ENCODE data around the gene KIF6.

The KIF6 gene

DNA sequence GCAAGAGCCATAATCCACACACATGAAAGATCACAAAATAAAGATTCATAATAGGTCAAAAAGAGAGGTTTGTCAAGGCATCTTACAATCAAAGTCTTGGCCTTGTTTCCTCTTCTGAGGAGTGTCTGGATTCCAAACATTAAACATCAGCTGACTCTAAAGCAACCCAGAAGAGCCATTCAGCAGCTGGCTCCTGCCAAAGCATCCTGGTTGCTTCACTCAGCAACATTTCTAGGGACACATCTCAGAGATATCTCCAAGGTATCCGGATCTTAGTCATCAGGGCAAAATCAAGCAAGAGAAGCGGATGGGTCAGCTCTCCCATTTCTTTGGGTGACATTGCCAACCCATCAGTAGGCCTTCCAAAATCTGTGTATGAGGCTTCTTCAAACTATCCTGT, 139.6 kb downstream of the KIF6 start:
- no peak for FAIRE-seq

DNA sequence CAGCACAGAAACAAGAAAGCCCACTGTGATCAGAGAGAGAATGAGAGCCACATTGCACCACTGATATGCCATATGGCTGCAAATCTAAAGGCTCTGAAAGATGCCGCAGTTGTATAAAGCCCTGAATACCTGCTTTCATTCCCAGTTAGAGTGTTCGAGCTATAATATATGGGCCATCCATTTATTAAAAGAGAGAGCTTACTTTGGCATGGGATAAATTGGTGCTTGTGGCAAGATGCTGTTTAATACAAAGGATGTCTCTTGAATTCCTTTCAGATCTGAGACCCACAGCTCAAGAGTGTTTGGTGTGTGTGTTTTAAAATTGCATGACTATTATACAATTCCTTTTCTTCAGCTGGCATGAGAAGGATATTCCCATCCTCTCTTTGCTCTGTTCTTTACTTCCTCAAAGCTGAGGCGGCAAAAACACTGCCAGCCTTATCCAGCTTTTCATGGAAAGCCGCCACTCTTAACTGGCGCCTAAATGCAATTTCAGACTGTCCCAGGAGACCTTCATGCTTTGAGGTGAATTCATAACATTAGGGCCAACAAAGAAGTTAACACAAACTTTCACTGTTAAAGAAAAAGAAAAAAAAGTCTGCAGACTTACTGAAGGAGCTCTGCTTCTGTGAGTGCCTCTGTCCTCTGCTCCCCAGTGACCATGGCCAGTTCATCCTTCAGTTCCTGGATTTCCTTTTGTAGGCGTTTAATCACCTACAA, 147.6 kb downstream of the KIF6 start:
- no peak for FAIRE-seq

DNA sequence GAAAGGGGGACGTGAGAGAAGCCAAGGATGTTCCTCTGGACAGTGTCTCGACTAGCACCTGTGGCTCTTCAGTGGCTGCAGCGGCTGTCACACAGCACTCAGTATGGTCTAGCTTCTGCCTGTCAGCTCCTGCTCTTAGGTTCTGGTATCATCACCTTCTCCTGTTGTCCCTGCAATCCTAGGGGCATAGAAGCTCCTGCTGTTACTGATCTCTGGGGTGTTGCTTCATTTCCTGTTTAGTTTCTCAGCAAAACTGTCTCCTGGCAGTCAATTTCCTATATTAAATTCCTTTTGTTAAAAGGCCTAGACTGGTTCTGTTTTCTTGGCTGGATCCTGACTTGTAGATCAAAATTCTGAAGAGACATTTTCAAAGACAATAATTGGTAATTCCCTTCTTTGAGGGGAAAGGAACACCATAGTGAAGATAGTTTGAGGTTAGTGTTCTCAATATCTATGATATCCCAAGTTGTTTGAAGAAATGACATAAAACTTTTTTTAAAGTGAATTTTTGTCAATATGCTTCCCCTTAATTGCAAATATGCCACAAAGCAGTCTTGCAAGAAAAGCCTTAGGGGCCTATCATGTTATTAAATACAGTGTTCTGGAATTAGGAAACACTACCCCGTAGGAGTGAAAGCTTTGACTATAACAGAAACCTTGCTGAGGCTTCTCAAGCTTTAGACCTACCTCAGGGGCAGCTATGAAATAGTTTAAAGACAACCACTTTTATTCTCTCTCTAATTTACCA, 148.5 kb downstream of the KIF6 start:
- no peak for FAIRE-seq

DNA sequence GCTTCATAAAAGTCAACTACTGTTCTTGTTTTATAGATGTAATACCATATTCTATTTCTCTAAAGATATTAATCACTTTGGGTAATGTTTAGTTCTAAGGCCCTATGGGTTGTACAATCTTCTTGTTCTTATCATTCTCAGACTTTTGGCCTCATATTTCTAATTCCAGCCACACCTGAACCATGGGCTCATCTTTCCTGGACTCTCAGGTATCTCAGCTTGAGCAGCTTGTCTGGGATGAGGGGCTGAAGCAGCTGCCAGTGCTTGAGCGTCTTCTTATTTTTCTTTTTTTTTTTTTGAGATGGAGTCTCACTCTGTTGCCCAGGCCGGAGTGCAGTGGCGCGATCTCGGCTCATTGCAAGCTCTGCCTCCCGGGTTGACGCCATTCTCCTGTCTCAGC, 150.2 kb downstream of the KIF6 start:
- no peak for FAIRE-seq

DNA sequence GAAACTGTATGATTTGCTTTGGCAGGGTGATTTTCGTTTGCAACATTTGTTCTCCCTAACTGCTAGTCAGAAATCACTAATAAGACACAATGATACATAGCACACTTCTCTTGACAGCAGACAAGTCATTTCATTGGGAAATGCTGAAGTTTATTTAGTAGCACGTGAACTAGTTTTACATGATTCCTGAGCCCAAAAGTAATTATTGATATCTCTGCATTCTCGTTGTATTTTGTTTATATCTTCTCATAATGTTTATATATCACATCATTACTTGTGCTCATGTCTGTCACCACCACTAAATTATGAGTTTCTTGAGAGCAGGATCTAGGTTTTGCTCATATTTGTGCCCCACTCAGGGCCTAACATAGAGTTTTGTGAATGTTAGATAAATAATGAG, 151.7 kb downstream of the KIF6 start:
- no peak for FAIRE-seq

- no peak for FAIRE-seq
Measured at GRCh38 chr6:39572661-39573340, 152.4 kb downstream of the KIF6 start.

- no peak for FAIRE-seq
Measured at GRCh38 chr6:39568896-39569295, 156.3 kb downstream of the KIF6 start.

- FAIRE-seq = no peak
Measured at GRCh38 chr6:39567091-39567490, 158.1 kb downstream of the KIF6 start.

- FAIRE-seq = no peak
Measured at GRCh38 chr6:39566456-39566855, 158.8 kb downstream of the KIF6 start.

GRCh38 chr6:39565956-39566355, 159.3 kb downstream of the KIF6 start:
- no peak for FAIRE-seq

GRCh38 chr6:39563566-39564311, 161.5 kb downstream of the KIF6 start:
- no peak for FAIRE-seq

DNA sequence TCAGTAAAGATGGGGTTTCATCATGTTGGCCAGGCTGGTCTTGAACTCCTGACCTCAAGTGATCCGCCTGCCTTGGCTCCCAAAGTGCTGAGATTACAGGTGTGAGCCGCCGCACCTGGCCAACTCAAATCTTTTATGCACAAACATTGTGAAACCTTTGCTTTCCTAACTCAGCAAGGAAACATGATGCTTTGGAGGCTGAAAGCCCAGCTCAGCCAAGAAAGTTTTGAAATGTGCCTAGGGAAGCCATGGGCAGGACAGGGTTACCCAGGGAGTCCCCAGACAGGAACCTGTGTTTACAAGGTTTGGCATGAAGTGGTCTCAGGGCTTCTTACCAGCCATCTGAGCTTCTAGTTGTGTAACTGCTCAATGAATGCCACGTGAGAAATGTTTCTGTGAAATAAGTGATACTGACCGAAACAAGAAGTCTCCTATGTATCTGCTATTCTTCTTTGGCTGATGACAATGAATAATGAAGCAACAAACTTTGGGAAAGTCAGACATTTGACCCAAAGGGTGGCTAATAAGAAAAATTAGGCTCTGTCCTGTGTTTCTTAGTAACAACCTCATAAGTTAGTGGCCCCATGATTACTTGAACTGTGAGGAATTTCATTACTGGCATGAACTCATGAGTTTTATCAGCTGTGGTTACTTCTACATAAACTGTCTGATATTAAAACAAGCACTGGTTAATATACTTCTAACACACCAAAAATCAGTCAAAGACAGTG, 163.5 kb downstream of the KIF6 start:
- FAIRE-seq = no peak

- no peak for FAIRE-seq
Measured at GRCh38 chr6:39560915-39561314, 164.3 kb downstream of the KIF6 start.

DNA sequence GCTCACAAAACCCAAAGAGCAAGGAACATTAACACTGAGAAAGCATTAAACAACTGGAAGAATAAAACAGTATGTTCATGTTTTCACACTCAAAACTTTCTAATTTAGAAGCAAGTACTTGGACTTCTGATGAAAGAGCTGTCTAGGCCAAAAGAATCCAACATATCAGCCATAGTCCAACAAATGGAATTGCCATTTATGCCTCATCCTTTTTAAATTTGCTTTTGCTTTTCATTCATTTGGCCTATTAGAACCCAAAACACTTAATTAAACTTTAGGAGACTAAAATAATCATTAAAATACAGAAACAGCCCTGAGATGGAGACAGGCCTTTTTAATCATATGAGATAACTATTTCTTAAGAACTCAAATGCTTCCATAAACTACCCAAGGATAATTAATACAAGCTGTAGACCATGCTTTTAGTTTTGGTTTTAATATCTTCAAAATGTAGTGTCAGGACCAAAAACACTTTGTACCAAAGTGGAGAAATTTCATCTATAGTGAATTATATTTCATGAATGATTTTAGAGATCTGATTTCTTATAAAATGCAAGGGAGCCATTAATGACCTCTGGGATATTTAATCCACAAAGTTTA, 166.5 kb downstream of the KIF6 start:
- no peak for FAIRE-seq

DNA sequence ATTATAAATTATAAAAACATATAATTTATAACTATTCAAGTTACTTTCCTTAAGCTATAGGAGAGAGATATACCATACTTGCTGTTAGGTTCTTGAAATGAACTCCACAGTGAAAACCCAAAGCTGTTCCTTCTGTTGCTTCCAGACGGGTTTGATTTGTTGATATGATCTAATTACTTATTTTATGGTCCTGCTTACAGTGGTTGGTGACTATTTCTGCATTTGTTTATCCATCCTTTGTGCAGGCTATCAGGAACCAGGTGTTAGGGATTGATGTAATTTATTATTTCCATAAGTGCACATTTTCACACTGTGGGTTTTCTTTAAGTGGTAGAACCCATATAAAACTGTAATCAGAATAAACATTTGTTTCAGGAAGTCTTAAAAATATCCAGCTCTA, 167.1 kb downstream of the KIF6 start:
- FAIRE-seq = no peak

- no peak for FAIRE-seq
Measured at GRCh38 chr6:39555136-39555535, 170.1 kb downstream of the KIF6 start.

DNA sequence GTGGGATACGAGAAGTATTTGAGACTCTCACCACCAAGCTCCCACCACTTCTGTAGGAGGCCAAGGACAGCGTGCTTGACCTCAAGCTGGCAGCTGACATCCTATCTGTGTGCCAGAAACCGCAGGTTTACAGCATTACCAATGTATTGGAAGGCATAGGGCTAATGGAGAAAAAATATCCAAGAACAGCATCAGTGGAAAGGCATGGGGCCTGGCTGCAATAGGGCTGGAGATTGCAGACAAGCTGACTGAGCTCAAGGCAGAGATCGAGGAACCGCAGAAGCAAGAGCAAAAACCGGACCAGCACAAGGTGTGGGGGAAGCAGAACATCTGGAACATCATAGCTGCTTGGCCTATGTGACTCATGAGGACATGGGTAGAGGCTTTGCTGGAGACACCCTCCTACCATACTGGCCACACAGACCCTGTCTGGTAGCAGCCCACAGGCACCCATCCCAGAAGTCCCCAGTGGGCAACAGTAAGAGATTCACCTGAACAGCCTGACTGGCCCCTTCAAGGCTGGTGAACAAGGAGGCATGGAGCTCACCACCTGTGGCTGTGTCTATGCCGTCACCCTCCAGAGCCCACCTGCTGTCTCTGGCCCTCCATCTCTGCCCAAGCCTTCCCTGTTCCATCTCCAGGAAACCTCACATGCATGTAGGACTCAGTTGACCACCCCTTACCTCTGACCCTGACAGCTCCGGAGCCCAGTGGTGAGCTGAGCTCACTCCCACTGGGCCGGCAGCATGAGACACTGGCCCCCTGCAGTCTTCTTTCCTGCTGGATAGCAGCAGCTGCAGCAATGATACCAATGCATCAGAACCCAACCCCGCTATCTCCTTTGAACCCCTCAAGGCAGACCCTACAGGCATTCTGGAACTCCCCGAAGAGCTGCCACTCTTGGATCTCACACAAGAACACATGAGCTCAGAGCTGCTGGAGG, 171.1 kb downstream of the KIF6 start:
- no peak for FAIRE-seq

DNA sequence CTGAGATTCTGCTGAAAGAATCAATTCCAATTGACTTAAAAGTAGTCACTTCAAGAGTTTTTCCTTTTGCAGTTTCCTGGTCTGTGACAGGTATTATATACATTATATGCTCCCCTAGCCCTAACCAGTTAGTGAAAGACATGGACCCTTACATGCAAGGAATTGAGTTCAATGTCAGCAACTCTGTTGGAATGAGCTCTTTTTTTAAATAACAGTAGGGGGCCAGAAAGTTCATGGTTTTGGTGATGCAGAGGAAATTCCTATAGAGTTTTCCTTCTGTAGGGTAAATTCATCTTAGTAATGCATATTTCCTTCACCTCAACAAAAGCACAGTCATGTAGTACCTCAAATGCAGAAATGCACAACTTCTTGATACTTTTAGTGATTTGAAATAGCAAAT, 172.2 kb downstream of the KIF6 start:
- no peak for FAIRE-seq

DNA sequence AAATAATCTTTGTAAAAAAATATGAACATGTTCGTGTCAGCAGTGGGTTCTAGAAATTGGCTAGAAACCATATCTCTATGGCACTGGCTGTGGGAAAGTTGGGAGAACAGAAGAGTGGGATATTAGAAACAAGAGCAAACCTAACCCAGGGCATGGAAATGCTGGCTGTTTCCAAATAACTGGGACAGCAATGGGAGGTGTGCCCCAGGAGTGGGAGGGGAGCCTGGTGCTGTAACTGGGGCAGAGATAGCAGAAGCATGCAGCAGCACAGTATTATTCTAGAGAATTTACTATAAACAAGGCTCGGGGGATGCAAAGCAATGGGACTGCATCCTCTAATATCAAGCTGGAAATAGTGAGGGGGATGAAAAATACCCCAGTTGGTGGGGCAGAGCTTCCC, 175.0 kb downstream of the KIF6 start:
- FAIRE-seq = no peak

GRCh38 chr6:39546731-39547130, 178.5 kb downstream of the KIF6 start:
- no peak for FAIRE-seq

DNA sequence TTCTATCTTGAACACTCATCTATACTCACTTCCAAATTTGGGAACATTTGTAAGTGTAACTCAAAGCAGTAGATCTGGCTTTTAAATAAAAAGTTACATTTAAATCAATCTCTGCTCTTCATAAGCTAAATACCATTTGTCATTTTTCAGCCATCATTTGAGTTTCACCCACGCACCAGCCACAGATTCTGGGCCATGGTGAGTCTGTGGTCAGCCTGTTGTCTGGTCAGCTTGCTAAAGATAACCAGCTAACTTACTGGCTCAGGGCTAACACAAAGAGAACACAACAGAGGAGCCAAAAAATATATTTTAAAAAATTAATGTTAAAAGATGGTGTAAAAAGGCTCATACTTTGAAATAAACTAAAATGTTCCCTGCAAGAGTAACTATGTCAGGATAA, 181.3 kb downstream of the KIF6 start:
- FAIRE-seq = no peak

Data from TTC549 (cell line).